ENCODE measurements around the gene CAPN14. TPM values are rescaled to one million over a fixed set of nuclear protein-coding genes. Genes with fewer than 3 reads are reported as not detected.

Gene CAPN14
- total RNA-seq, 2 experiments from 2014 or later = 0.59 to 0.69 TPM

GRCh38 chr2:31142110-31142509, 75.2 kb downstream of the CAPN14 start:
- H3K4me3 Mint-ChIP-seq = no peak overlapping the region
- TF ChIP-seq CTCF (IDR thresholded peaks at IDR 0.05) = no peak
- peaks cover 3% of the 10 kb centered on the region for H3K4me1 Mint-ChIP-seq (ENCODE audit: low read depth)
- ATAC-seq (no peak), DNase-seq (no peak)
- POLR2A ChIA-PET = no interaction called here
- intact Hi-C loops (cut with micrococcal nuclease) = no loop called here
- H3K27me3 Mint-ChIP-seq = peaks cover 19% of the 10 kb centered on the region
- H3K27ac Mint-ChIP-seq = no peak overlapping the region
- CTCF ChIA-PET = interaction anchor here (2.6 kb wide), 1 partner anchor 28 kb away, joined by 10 read pairs; no protein-coding TSS in a partner anchor
- H3K36me3 Mint-ChIP-seq (ENCODE audit: low read depth) = no peaks in the 10 kb centered on the region
- H3K9me3 Mint-ChIP-seq = no peaks in the 10 kb centered on the region

GRCh38 chr2:31141443-31142085, 75.8 kb downstream of the CAPN14 start:
- H3K27me3 Mint-ChIP-seq = peaks cover 24% of the 10 kb centered on the region
- H3K9me3 Mint-ChIP-seq = no peaks in the 10 kb centered on the region
- ChIA-PET POLR2A (interaction anchor here (1.2 kb wide), 1 partner anchor 13 kb away, joined by 3 read pairs; no protein-coding TSS in a partner anchor), CTCF (interaction anchor here (1.2 to 2.6 kb wide), 2 partner anchors 28 to 191 kb away, joined by 4 to 10 read pairs; no protein-coding TSS in a partner anchor)
- TF ChIP-seq CTCF (IDR thresholded peaks at IDR 0.05) = no peak
- H3K27ac Mint-ChIP-seq = no peak overlapping the region
- H3K4me3 Mint-ChIP-seq = no peak overlapping the region
- ATAC-seq (no peak), DNase-seq (no peak)
- H3K36me3 Mint-ChIP-seq (ENCODE audit: low read depth) = no peaks in the 10 kb centered on the region
- intact Hi-C loops (cut with micrococcal nuclease) = no loop called here
- H3K4me1 Mint-ChIP-seq (ENCODE audit: low read depth) = peaks cover 8% of the 10 kb centered on the region

DNA sequence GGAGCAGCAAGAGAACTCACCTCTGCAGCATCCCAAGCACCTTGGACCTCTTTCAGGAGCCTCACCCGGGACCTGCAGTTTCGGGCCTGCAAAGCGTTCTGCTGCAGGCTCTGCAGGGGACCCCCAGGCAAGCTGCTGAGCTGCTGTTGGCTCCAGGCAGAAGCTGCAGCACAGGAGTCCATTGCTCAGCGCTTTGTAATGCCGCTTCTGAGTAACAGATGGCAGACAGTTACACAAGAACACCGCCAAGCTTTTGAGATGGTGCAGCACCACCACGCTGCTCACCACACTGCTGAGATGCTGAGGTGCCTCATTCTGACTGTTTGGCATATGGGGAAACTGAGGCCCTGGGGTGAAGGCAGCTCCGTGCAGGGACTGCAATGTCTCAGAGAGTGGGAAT, 77.2 kb downstream of the CAPN14 start:
- Mint-ChIP-seq H3K9me3 (no peaks in the 10 kb centered on the region), H3K4me1 (ENCODE audit: low read depth) (peaks cover 8% of the 10 kb centered on the region), H3K4me3 (no peak overlapping the region), H3K36me3 (ENCODE audit: low read depth) (no peaks in the 10 kb centered on the region), H3K27ac (no peak overlapping the region), H3K27me3 (peaks cover 38% of the 10 kb centered on the region)
- DNase-seq (no peak), ATAC-seq (no peak)
- ChIA-PET CTCF (interaction anchor here (2.6 kb wide), 1 partner anchor 30 kb away, joined by 10 read pairs; no protein-coding TSS in a partner anchor), POLR2A (interaction anchor here (0.7 to 1.2 kb wide), 2 partner anchors 11 to 263 kb away, joined by 3 read pairs; no protein-coding TSS in a partner anchor)
- no peak for TF ChIP-seq CTCF (IDR thresholded peaks at IDR 0.05)
- intact Hi-C loops (cut with micrococcal nuclease) = no loop called here

GRCh38 chr2:31139671-31140070, 77.6 kb downstream of the CAPN14 start:
- H3K36me3 Mint-ChIP-seq (ENCODE audit: low read depth) = no peaks in the 10 kb centered on the region
- intact Hi-C loops (cut with micrococcal nuclease) = no loop called here
- ChIA-PET CTCF (interaction anchor here (0.8 to 2.6 kb wide), 3 partner anchors 11 to 30 kb away, joined by 3 to 11 read pairs (median 10); no protein-coding TSS in a partner anchor), POLR2A (no interaction called here)
- H3K27me3 Mint-ChIP-seq = peaks cover 43% of the 10 kb centered on the region
- H3K27ac Mint-ChIP-seq = no peak overlapping the region
- DNase-seq (no peak), ATAC-seq (no peak)
- H3K4me3 Mint-ChIP-seq = no peak overlapping the region
- H3K4me1 Mint-ChIP-seq (ENCODE audit: low read depth) = peaks cover 8% of the 10 kb centered on the region
- no peak for TF ChIP-seq CTCF (IDR thresholded peaks at IDR 0.05)
- no peaks in the 10 kb centered on the region for H3K9me3 Mint-ChIP-seq

Data from activated CD8-positive, alpha-beta T cell treated with anti-CD3 and anti-CD28 coated beads for 36 hours (primary cell).